Calu3 (cell line): ENCODE measurements around the gene AGR3. TPM values are rescaled to one million over a fixed set of nuclear protein-coding genes. Genes with fewer than 3 reads are reported as not detected.
A peak's percentile ranks its signal among the peaks of the same experiment; 100 is the strongest.

ENCODE experiments used
- BruUV-seq: library from RNA; stranded (reverse); fragments of 400-500 nt; replicated peaks from 2 replicates; lab custom pipeline; 2021; lab: Mats Ljungman, UMichigan
- CTCF ChIA-PET: fragments of 300-600 bp; sonication (Branson Sonifier 250); formaldehyde crosslinking; loops from one replicate; lab custom pipeline; 2022; ENCODE audit warnings: antibody characterized with exemption; lab: Charles Lee
- DNase-seq: peaks from one replicate; pipeline ENCODE4 v3.0.0; 2022
- H3K27ac Mint-ChIP-seq: one replicate; pipeline ENCODE4 v1.8.0; 2022; ENCODE audit warnings: mixed read lengths; ENCODE audit not compliant: unreplicated experiment
- H3K27me3 Mint-ChIP-seq: one replicate; pipeline ENCODE4 v1.8.0; 2022; ENCODE audit warnings: mixed read lengths; ENCODE audit not compliant: unreplicated experiment
- H3K36me3 Mint-ChIP-seq: one replicate; pipeline ENCODE4 v1.8.0; 2022; ENCODE audit warnings: mild to moderate bottlenecking, moderate library complexity, mixed read lengths; ENCODE audit not compliant: insufficient read depth, unreplicated experiment
- H3K4me1 Mint-ChIP-seq: one replicate; pipeline ENCODE4 v1.8.0; 2022; ENCODE audit warnings: mild to moderate bottlenecking, low read depth, mixed read lengths; ENCODE audit not compliant: unreplicated experiment
- H3K4me3 Mint-ChIP-seq: one replicate; pipeline ENCODE4 v1.8.0; 2022; ENCODE audit warnings: mild to moderate bottlenecking, low read depth, moderate library complexity, mixed read lengths; ENCODE audit not compliant: unreplicated experiment
- H3K9me3 Mint-ChIP-seq: one replicate; pipeline ENCODE4 v1.8.0; 2022; ENCODE audit warnings: low read depth, mixed read lengths; ENCODE audit not compliant: unreplicated experiment
- CTCF ChIP-seq: fragments of 200-600 bp; IDR thresholded peaks from one replicate; pipeline ENCODE4 v1.8.0; 2022; ENCODE audit warnings: antibody characterized with exemption; ENCODE audit not compliant: unreplicated experiment
- intact Hi-C: fragments of 100-400 bp; cut with micrococcal nuclease; formaldehyde crosslinking; loops from one replicate; pipeline ENCODE4 v1.10.0; 2022; ENCODE audit not compliant: unreplicated experiment
- total RNA-seq: library from RNA; stranded (reverse); gene quantifications from 2 replicates; pipeline ENCODE4 v1.2.3, GENCODE V29; 2022

Gene AGR3
- total RNA-seq, 1 experiment from 2014 or later: 8.4 TPM

GRCh38 chr7:16916105-16916639 lies 34.4 kb upstream of the AGR3 start:
- intact Hi-C loops: loop anchor here (1.0 to 5.0 kb wide), 2 partner anchors 11 to 34 kb away; partner anchors contain the start of gene AGR3
- Mint-ChIP-seq H3K27me3 (no peaks in the 10 kb centered on the region), H3K9me3 (no peaks in the 10 kb centered on the region), H3K36me3 (peaks cover 13% of the 10 kb centered on the region), H3K4me3 (peak overlapping the region; percentile 28), H3K4me1 (peaks cover 73% of the 10 kb centered on the region), H3K27ac (peak overlapping the region; percentile 81)
- no peak for TF ChIP-seq CTCF
- BruUV-seq: no TSS peak
- CTCF ChIA-PET: interaction anchor here (0.8 to 2.5 kb wide), 5 partner anchors 10 to 351 kb away, joined by 3 to 10 read pairs (median 4); partner anchors contain the start of gene AGR2
- DNase-seq: peak; percentile 50

- CTCF ChIA-PET: interaction anchor here (1.0 to 1.5 kb wide), 3 partner anchors 24 to 351 kb away, joined by 3 to 8 read pairs (median 4); no protein-coding TSS in a partner anchor
- intact Hi-C loops: loop anchor here (5.0 kb wide), 1 partner anchor 33 kb away; the partner anchor contains the start of gene AGR3
- no peak for TF ChIP-seq CTCF
- BruUV-seq: no TSS peak
- Mint-ChIP-seq H3K27me3 (no peaks in the 10 kb centered on the region), H3K36me3 (peaks cover 11% of the 10 kb centered on the region), H3K4me3 (peak overlapping the region; percentile 28), H3K9me3 (peaks cover 2% of the 10 kb centered on the region), H3K27ac (peak overlapping the region; percentile 81), H3K4me1 (peaks cover 65% of the 10 kb centered on the region)
- peak; percentile 73 for DNase-seq
These were observed 33.6 kb upstream of the AGR3 start for GRCh38 chr7:16915405-16915804.

- peaks cover 11% of the 10 kb centered on the region for H3K36me3 Mint-ChIP-seq
- BruUV-seq: no TSS peak
- H3K4me1 Mint-ChIP-seq: peaks cover 59% of the 10 kb centered on the region
- peak overlapping the region; percentile 28 for H3K4me3 Mint-ChIP-seq
- peak; percentile 61 for DNase-seq
- no peaks in the 10 kb centered on the region for H3K27me3 Mint-ChIP-seq
- H3K9me3 Mint-ChIP-seq: peaks cover 2% of the 10 kb centered on the region
- peak overlapping the region; percentile 81 for H3K27ac Mint-ChIP-seq
- TF ChIP-seq CTCF: no peak
- CTCF ChIA-PET: interaction anchor here (0.8 to 1.9 kb wide), 3 partner anchors 23 to 219 kb away, joined by 3 to 6 read pairs (median 4); no protein-coding TSS in a partner anchor
- intact Hi-C loops: loop anchor here (5.0 kb wide), 1 partner anchor 32 kb away; the partner anchor contains the start of gene AGR3
These were observed 33.0 kb upstream of the AGR3 start for GRCh38 chr7:16914771-16915170.

- H3K4me3 Mint-ChIP-seq: no peak overlapping the region
- BruUV-seq: no TSS peak
- CTCF ChIA-PET: interaction anchor here (1.9 kb wide), 1 partner anchor 22 kb away, joined by 6 read pairs; no protein-coding TSS in a partner anchor
These were observed 31.9 kb upstream of the AGR3 start for GRCh38 chr7:16913643-16914042.

More at GRCh38 chr7:16913643-16914042, 31.9 kb upstream of the AGR3 start:
- intact Hi-C loops: no loop called here
- H3K9me3 Mint-ChIP-seq: peaks cover 2% of the 10 kb centered on the region
- H3K27ac Mint-ChIP-seq: no peak overlapping the region
- H3K36me3 Mint-ChIP-seq: peaks cover 11% of the 10 kb centered on the region
- H3K4me1 Mint-ChIP-seq: peaks cover 48% of the 10 kb centered on the region
- no peak for TF ChIP-seq CTCF
- no peaks in the 10 kb centered on the region for H3K27me3 Mint-ChIP-seq
- no peak for DNase-seq
